SK-N-SH (cell line): Measurements from ENCODE around the gene POLA1. TPM values are rescaled to one million over a fixed set of nuclear protein-coding genes. Genes with fewer than 3 reads are reported as not detected.

Experiments
- CTCF ChIA-PET: fragments of 300-600, 350-600 bp; formaldehyde crosslinking; extraction: SDS; loops from one replicate; lab custom pipeline; 2021; lab: Yijun Ruan, JAX
- POLR2A ChIA-PET: fragments of 350-600 bp; sonication (Branson Sonifier 250); formaldehyde crosslinking; extraction: SDS; loops from one replicate; lab custom pipeline; 2020; ENCODE audit warnings: antibody characterized with exemption, inconsistent platforms; lab: Yijun Ruan, JAX
- DNase-seq: peaks from one replicate; pipeline ENCODE4 v3.0.0; 2012
- H2AFZ ChIP-seq: fragments of 200-600 bp; sonication (generic); 2 replicates; pipeline ENCODE4 v1.8.1; 2016; ENCODE audit warnings: antibody characterized with exemption, mild to moderate bottlenecking, low read depth
- H3F3A ChIP-seq: fragments of 200-600 bp; sonication (generic); replicated peaks from 2 replicates; pipeline ENCODE3; 2016; ENCODE audit warnings: antibody characterized with exemption, mild to moderate bottlenecking; ENCODE audit not compliant: insufficient read depth
- H3K27ac ChIP-seq, 2 experiments: fragments of 200-500 bp in 1 of 2; fragments of 200-600 bp in 1 of 2; sonication (Bioruptor generic) in 1 of 2; sonication (generic), shearing (Covaris generic) in 1 of 2; 2 replicates each; pipeline versions ENCODE4 v1.5.1 to v1.6.1; 2014 to 2016; ENCODE audit warnings: low read depth in 2 of 2, inconsistent platforms in 1 of 2, low read length in 1 of 2, mild to moderate bottlenecking in 1 of 2, mixed read lengths in 1 of 2
- H3K27me3 ChIP-seq: fragments of 200-600 bp; sonication (generic), shearing (Covaris generic); 2 replicates; pipeline ENCODE4 v1.6.1; 2016; ENCODE audit warnings: mixed run types; ENCODE audit not compliant: insufficient read depth
- H3K36me3 ChIP-seq, 2 experiments: fragments of 200-500 bp in 1 of 2; fragments of 200-600 bp in 1 of 2; sonication (Bioruptor generic) in 1 of 2; sonication (generic) in 1 of 2; replicated peaks in 1 of 2; 2 replicates each; pipeline versions ENCODE3 to v1.5.1; 2014 to 2016; ENCODE audit warnings: low read length in 1 of 2, mild to moderate bottlenecking in 1 of 2; ENCODE audit not compliant: insufficient read depth in 2 of 2, control insufficient read depth in 1 of 2
- H3K4me1 ChIP-seq, 2 experiments: fragments of 200-500 bp in 1 of 2; fragments of 200-600 bp in 1 of 2; sonication (Bioruptor generic) in 1 of 2; sonication (generic), shearing (Covaris generic) in 1 of 2; 2 replicates each; pipeline versions ENCODE4 v1.5.1 to v1.6.1; 2014 to 2016; ENCODE audit warnings: low read depth in 1 of 2, low read length in 1 of 2, mixed run types in 1 of 2; ENCODE audit not compliant: insufficient read depth in 2 of 2, control insufficient read depth in 1 of 2
- H3K4me2 ChIP-seq: fragments of 200-600 bp; sonication (generic), shearing (Covaris generic); 2 replicates; pipeline ENCODE4 v1.6.1; 2017; ENCODE audit warnings: mixed run types
- H3K4me3 ChIP-seq, 2 experiments: fragments of 200-500 bp in 1 of 2; fragments of 200-600 bp in 1 of 2; sonication (Bioruptor generic) in 1 of 2; sonication (generic), shearing (Covaris generic) in 1 of 2; 2 replicates each; pipeline versions ENCODE4 v1.5.1 to v1.8.1; 2014 to 2016; ENCODE audit warnings: low read depth in 2 of 2, inconsistent platforms in 1 of 2, low read length in 1 of 2, mild to moderate bottlenecking in 1 of 2, mixed read lengths in 1 of 2, moderate library complexity in 1 of 2
- H3K79me2 ChIP-seq: fragments of 200-600 bp; sonication (generic); 2 replicates; pipeline ENCODE4 v1.8.1; 2017; ENCODE audit warnings: mild to moderate bottlenecking; ENCODE audit not compliant: insufficient read depth
- H3K9ac ChIP-seq: fragments of 200-600 bp; sonication (generic); 2 replicates; pipeline ENCODE4 v1.6.1; 2017; ENCODE audit warnings: mixed run types
- H3K9me2 ChIP-seq: fragments of 200-600 bp; sonication (generic); 2 replicates; pipeline ENCODE4 v1.6.1; 2017; ENCODE audit warnings: mixed run types
- H3K9me3 ChIP-seq: fragments of 200-600 bp; sonication (generic); 2 replicates; pipeline ENCODE4 v1.6.1; 2017; ENCODE audit warnings: mixed run types, mild to moderate bottlenecking, moderate library complexity
- H4K20me1 ChIP-seq: fragments of 200-600 bp; sonication (generic); 2 replicates; pipeline ENCODE4 v1.6.1; 2017; ENCODE audit warnings: mild to moderate bottlenecking, mixed run types; ENCODE audit not compliant: insufficient read depth
- CHD2 ChIP-seq: fragments of 150-350 bp; IDR thresholded peaks from 2 replicates; pipeline ENCODE4 v1.6.1; 2018; ENCODE audit warnings: low read length; ENCODE audit not compliant: partially characterized antibody
- ELF1 ChIP-seq: IDR thresholded peaks from 2 replicates; pipeline ENCODE4 v1.4.0; 2012
- FOXJ3 ChIP-seq: sonication (generic); formaldehyde crosslinking; IDR thresholded peaks from 2 replicates; pipeline ENCODE4 v1.5.1; 2020; ENCODE audit warnings: mild to moderate bottlenecking, missing genetic modification reagents
- FOXM1 ChIP-seq: IDR thresholded peaks from 2 replicates; pipeline ENCODE4 v1.4.0; 2012; ENCODE audit warnings: low read depth, mild to moderate bottlenecking
- JUND ChIP-seq: IDR thresholded peaks from 2 replicates; pipeline ENCODE4 v1.4.0; 2012
- MAX ChIP-seq: IDR thresholded peaks from 2 replicates; pipeline ENCODE4 v1.4.0; 2012; ENCODE audit warnings: low read depth
- MEF2A ChIP-seq: IDR thresholded peaks from 2 replicates; pipeline ENCODE4 v1.4.0; 2012; ENCODE audit warnings: low read depth, borderline replicate concordance
- NFIC ChIP-seq: IDR thresholded peaks from 2 replicates; pipeline ENCODE4 v1.4.0; 2012; ENCODE audit warnings: borderline replicate concordance
- POLR2AphosphoS5 ChIP-seq: IDR thresholded peaks from 2 replicates; pipeline ENCODE4 v1.6.1; 2012; ENCODE audit warnings: low read depth, low read length
- RAD21 ChIP-seq: IDR thresholded peaks from 2 replicates; pipeline ENCODE4 v1.6.1; 2012; ENCODE audit warnings: mild to moderate bottlenecking, low read length
- RXRA ChIP-seq: IDR thresholded peaks from 2 replicates; pipeline ENCODE4 v1.4.0; 2012; ENCODE audit warnings: low read depth, mild to moderate bottlenecking, borderline replicate concordance
- TAF1 ChIP-seq: IDR thresholded peaks from 2 replicates; pipeline ENCODE4 v1.6.1; 2012; ENCODE audit warnings: low read depth, mild to moderate bottlenecking, low read length, moderate library complexity, borderline replicate concordance
- TCF12 ChIP-seq: IDR thresholded peaks from 2 replicates; pipeline ENCODE4 v1.4.0; 2012
- TEAD4 ChIP-seq: IDR thresholded peaks from 2 replicates; pipeline ENCODE4 v1.4.0; 2012; ENCODE audit warnings: mild to moderate bottlenecking, borderline replicate concordance; ENCODE audit not compliant: insufficient read depth
- USF1 ChIP-seq: IDR thresholded peaks from 2 replicates; pipeline ENCODE4 v1.4.0; 2012; ENCODE audit warnings: low read depth, borderline replicate concordance
- USF2 ChIP-seq: fragments of 150-350 bp; IDR thresholded peaks from 2 replicates; pipeline ENCODE4 v1.6.1; 2017; ENCODE audit warnings: antibody characterized with exemption, low read length, low read depth, borderline replicate concordance
- WGBS: methylation state at CpG from one replicate; pipeline ENCODE4 v1.1.6; 2017; ENCODE audit warnings: low lambda C conversion rate; 5-methylcytosine and 5-hydroxymethylcytosine counted together
- polyA plus RNA-seq, 3 experiments: library from polyadenylated mRNA; depleted of rRNA; stranded (reverse); fragments of >200 nt; gene quantifications; 2 replicates each; pipeline ENCODE4 v1.2.3, GENCODE V29; 2012

The POLA1 gene
- polyA plus RNA-seq, 1 of the 3 experiments (the other 2 are of a cell fraction), result 2.8 TPM

GRCh38 chrX:24694825-24695224, 1.1 kb downstream of the POLA1 start:
- H3K4me3 ChIP-seq, result peak overlapping the region in 1 of 2 experiments; percentile 69; a peak in 2 of 4 replicates
- WGBS, result 25% methylated on average over 6 of the region's 6 CpGs
- no peaks in the 10 kb centered on the region for H3F3A ChIP-seq
- no peaks in the 10 kb centered on the region for H3K9me3 ChIP-seq
- no peak overlapping the region for H2AFZ ChIP-seq
- no peaks in the 10 kb centered on the region for H3K27me3 ChIP-seq
- peak overlapping the region; percentile 58; the same call in 1 of the 2 replicates for H3K9ac ChIP-seq
- H4K20me1 ChIP-seq, result no peaks in the 10 kb centered on the region
- no peaks in the 10 kb centered on the region; a peak in 1 of 4 replicates for H3K4me1 ChIP-seq
- ChIA-PET POLR2A (no interaction called here), CTCF (interaction anchor here (2.9 to 3.0 kb wide), 2 partner anchors 18 kb away, joined by 11 to 12 read pairs; no protein-coding TSS in a partner anchor)
- H3K79me2 ChIP-seq, result peaks cover 42% of the 10 kb centered on the region; the same call in 1 of the 2 replicates
- no peaks in the 10 kb centered on the region for H3K36me3 ChIP-seq
- no peaks in the 10 kb centered on the region for H3K9me2 ChIP-seq
- DNase-seq, result no peak
- no peak for TF ChIP-seq RAD21
- no peak for TF ChIP-seq NFIC
- TF ChIP-seq CHD2, result no peak
- TF ChIP-seq FOXM1, result no peak
- TF ChIP-seq MAX, result no peak
- no peak for TF ChIP-seq TEAD4
- no peak for TF ChIP-seq FOXJ3 (CRISPR knock-in tag)
- no peak for TF ChIP-seq RXRA
- TF ChIP-seq MEF2A, result no peak
- H3K27ac ChIP-seq, result no peak overlapping the region
- H3K4me2 ChIP-seq, result peak overlapping the region; percentile 61; the same call in 1 of the 2 replicates

GRCh38 chrX:24696294-24696693, 2.6 kb downstream of the POLA1 start:
- H3K79me2 ChIP-seq, result peaks cover 42% of the 10 kb centered on the region; the same call in 1 of the 2 replicates
- peaks cover 0 to 4% of the 10 kb centered on the region in 2 experiments for H3K36me3 ChIP-seq
- ChIA-PET POLR2A (no interaction called here), CTCF (interaction anchor here (2.9 kb wide), 1 partner anchor 20 kb away, joined by 11 read pairs; no protein-coding TSS in a partner anchor)
- H3K4me2 ChIP-seq, result no peak overlapping the region
- H3K9me3 ChIP-seq, result no peaks in the 10 kb centered on the region
- H3K9me2 ChIP-seq, result no peaks in the 10 kb centered on the region
- H3K9ac ChIP-seq, result no peak overlapping the region
- TF ChIP-seq JUND (no peak), USF1 (no peak), USF2 (no peak), MAX (no peak), TCF12 (no peak), RAD21 (no peak), POLR2AphosphoS5 (no peak), TAF1 (no peak), TEAD4 (no peak), ELF1 (no peak)
- no peaks in the 10 kb centered on the region for H3K27me3 ChIP-seq
- whole genome bisulfite sequencing, result 58% methylated on average over 6 of the region's 6 CpGs
- H2AFZ ChIP-seq, result no peak overlapping the region
- no peak overlapping the region for H3K4me3 ChIP-seq
- DNase-seq, result no peak
- H3K27ac ChIP-seq, result no peak overlapping the region
- no peaks in the 10 kb centered on the region for H3F3A ChIP-seq
- no peaks in the 10 kb centered on the region; a peak in 1 of 4 replicates for H3K4me1 ChIP-seq
- no peaks in the 10 kb centered on the region for H4K20me1 ChIP-seq
